HEK293 (cell line): ENCODE results near the gene MTF2.

ENCODE experiments used
- PRDM1 ChIP-seq: fragments of 450-650 bp; formaldehyde crosslinking; IDR thresholded peaks from 2 replicates; pipeline ENCODE4; 2016; ENCODE audit warnings: missing biosample characterization, missing genetic modification characterization
- ZFP69B ChIP-seq: fragments of 450-650 bp; formaldehyde crosslinking; IDR thresholded peaks from 2 replicates; pipeline ENCODE4 v1.5.1; 2016; ENCODE audit warnings: missing biosample characterization, missing genetic modification characterization
- ZNF16 ChIP-seq: fragments of 450-650 bp; formaldehyde crosslinking; IDR thresholded peaks from 2 replicates; pipeline ENCODE4 v1.5.1; 2016; ENCODE audit warnings: low read depth, missing biosample characterization, missing genetic modification characterization
- ZNF23 ChIP-seq: fragments of 450-650 bp; formaldehyde crosslinking; IDR thresholded peaks from 2 replicates; pipeline ENCODE4 v1.5.1; 2016; ENCODE audit warnings: missing biosample characterization, missing genetic modification characterization, borderline replicate concordance
- ZNF510 ChIP-seq: fragments of 450-650 bp; formaldehyde crosslinking; IDR thresholded peaks from 2 replicates; pipeline ENCODE4 v1.5.1; 2018; ENCODE audit warnings: mild to moderate bottlenecking, missing genetic modification characterization, missing biosample characterization; ENCODE audit not compliant: insufficient replicate concordance
- ZNF639 ChIP-seq: fragments of 450-650 bp; formaldehyde crosslinking; IDR thresholded peaks from 2 replicates; pipeline ENCODE4 v1.5.1; 2016; ENCODE audit warnings: missing biosample characterization, missing genetic modification characterization
- TF ChIP-seq, protein P1 (sequence below): fragments of 450-650 bp; formaldehyde crosslinking; IDR thresholded peaks from 2 replicates; pipeline ENCODE4 v1.5.1; 2016; ENCODE audit warnings: missing biosample characterization, missing genetic modification characterization

GRCh38 chr1:93083979-93084378, 4.9 kb downstream of the MTF2 start:
- TF ChIP-seq PRDM1 (tag by site-specific recombination): no peak
- TF ChIP-seq, protein P1, sequence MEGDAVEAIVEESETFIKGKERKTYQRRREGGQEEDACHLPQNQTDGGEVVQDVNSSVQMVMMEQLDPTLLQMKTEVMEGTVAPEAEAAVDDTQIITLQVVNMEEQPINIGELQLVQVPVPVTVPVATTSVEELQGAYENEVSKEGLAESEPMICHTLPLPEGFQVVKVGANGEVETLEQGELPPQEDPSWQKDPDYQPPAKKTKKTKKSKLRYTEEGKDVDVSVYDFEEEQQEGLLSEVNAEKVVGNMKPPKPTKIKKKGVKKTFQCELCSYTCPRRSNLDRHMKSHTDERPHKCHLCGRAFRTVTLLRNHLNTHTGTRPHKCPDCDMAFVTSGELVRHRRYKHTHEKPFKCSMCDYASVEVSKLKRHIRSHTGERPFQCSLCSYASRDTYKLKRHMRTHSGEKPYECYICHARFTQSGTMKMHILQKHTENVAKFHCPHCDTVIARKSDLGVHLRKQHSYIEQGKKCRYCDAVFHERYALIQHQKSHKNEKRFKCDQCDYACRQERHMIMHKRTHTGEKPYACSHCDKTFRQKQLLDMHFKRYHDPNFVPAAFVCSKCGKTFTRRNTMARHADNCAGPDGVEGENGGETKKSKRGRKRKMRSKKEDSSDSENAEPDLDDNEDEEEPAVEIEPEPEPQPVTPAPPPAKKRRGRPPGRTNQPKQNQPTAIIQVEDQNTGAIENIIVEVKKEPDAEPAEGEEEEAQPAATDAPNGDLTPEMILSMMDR (tag by site-specific recombination): no peak
- no peak for TF ChIP-seq ZNF510 (tag by site-specific recombination)
- no peak for TF ChIP-seq ZNF639 (tag by site-specific recombination)
- TF ChIP-seq ZNF23 (tag by site-specific recombination): no peak
- no peak for TF ChIP-seq ZNF16
- no peak for TF ChIP-seq ZFP69B (tag by site-specific recombination)
